Measurements from ENCODE around the gene ATP12A. TPM values are rescaled to one million over a fixed set of nuclear protein-coding genes. Genes with fewer than 3 reads are reported as not detected.

Gene ATP12A
- total RNA-seq, 1 donor from 2014 or later: not detected

Other genes with a start within 250 kb of the ATP12A start
- gene PARP4, start 167.6 kb upstream of the ATP12A start, total RNA-seq (ENCODE audit: insufficient read depth, low replicate concordance): 24.3 TPM
- not detected for gene RNF17, start 83.8 kb downstream of the ATP12A start, total RNA-seq (ENCODE audit: insufficient read depth, low replicate concordance)

Measured in umbilical cord (tissue), 1 donor.